HG03460 (cell line): ENCODE measurements around the gene ARHGAP8.

Experiments used
- ATAC-seq: cut with Tn5 transposase; IDR thresholded peaks from one replicate; pipeline ENCODE4 v1.9.1; 2021; ENCODE audit not compliant: unreplicated experiment

Gene ARHGAP8

GRCh38 chr22:44724859-44725258 is 27.5 kb upstream of the ARHGAP8 start:
- ATAC-seq: no peak

- ATAC-seq: no peak
Measured at GRCh38 chr22:44726439-44726838, 25.9 kb upstream of the ARHGAP8 start.

- ATAC-seq: no peak
Measured at GRCh38 chr22:44727148-44727547, 25.2 kb upstream of the ARHGAP8 start.

GRCh38 chr22:44727709-44728108 is 24.7 kb upstream of the ARHGAP8 start:
- no peak for ATAC-seq

GRCh38 chr22:44728761-44729324 is 23.5 kb upstream of the ARHGAP8 start:
- no peak for ATAC-seq

GRCh38 chr22:44729391-44730021 is 22.9 kb upstream of the ARHGAP8 start:
- no peak for ATAC-seq

GRCh38 chr22:44730022-44730393 is 22.4 kb upstream of the ARHGAP8 start:
- ATAC-seq: no peak

GRCh38 chr22:44730490-44731356 is 21.7 kb upstream of the ARHGAP8 start:
- ATAC-seq: no peak

- ATAC-seq: no peak
Measured at GRCh38 chr22:44731357-44731970, 20.9 kb upstream of the ARHGAP8 start.

- ATAC-seq: no peak
Measured at GRCh38 chr22:44732017-44732561, 20.3 kb upstream of the ARHGAP8 start.

GRCh38 chr22:44732661-44733060 is 19.7 kb upstream of the ARHGAP8 start:
- no peak for ATAC-seq

GRCh38 chr22:44733426-44734106 is 18.8 kb upstream of the ARHGAP8 start:
- ATAC-seq: no peak

GRCh38 chr22:44734278-44734677 is 18.1 kb upstream of the ARHGAP8 start:
- no peak for ATAC-seq

GRCh38 chr22:44734801-44735517 is 17.4 kb upstream of the ARHGAP8 start:
- no peak for ATAC-seq

- no peak for ATAC-seq
Measured at GRCh38 chr22:44735518-44736428, 16.6 kb upstream of the ARHGAP8 start.

GRCh38 chr22:44736581-44737405 is 15.6 kb upstream of the ARHGAP8 start:
- no peak for ATAC-seq

GRCh38 chr22:44737406-44738346 is 14.7 kb upstream of the ARHGAP8 start:
- ATAC-seq: no peak
